K562 (cell line): Measurements from ENCODE around the gene DOCK4. TPM values are rescaled to one million over a fixed set of nuclear protein-coding genes. Genes with fewer than 3 reads are reported as not detected.

Source experiments
- CEBPZ ChIP-seq: fragments of 150-350 bp; IDR thresholded peaks from 2 replicates; pipeline ENCODE4 v1.6.1; 2014; ENCODE audit warnings: low read depth, mild to moderate bottlenecking, low read length, borderline replicate concordance
- CLOCK ChIP-seq: fragments of 250-450 bp; sonication (Bioruptor Pico); IDR thresholded peaks from 2 replicates; pipeline ENCODE4 v1.4.0; 2020; ENCODE audit warnings: mild to moderate bottlenecking, moderate library complexity, borderline replicate concordance
- ELF2 ChIP-seq: fragments of 250-450 bp; sonication (Bioruptor Pico); IDR thresholded peaks from 2 replicates; pipeline ENCODE4 v1.5.0; 2021; ENCODE audit warnings: mild to moderate bottlenecking
- ILK ChIP-seq: fragments of 450-650 bp; IDR thresholded peaks from 2 replicates; pipeline ENCODE4 v1.6.1; 2016; ENCODE audit warnings: missing genetic modification characterization, low read depth, mild to moderate bottlenecking, missing compliant biosample characterization, moderate library complexity, borderline replicate concordance
- KDM1A ChIP-seq, 2 experiments: fragments of 450-650 bp; IDR thresholded peaks; 2 replicates each; pipeline ENCODE4 v1.6.1; 2016; ENCODE audit warnings: mild to moderate bottlenecking in 2 of 2
- PCBP2 ChIP-seq: fragments of 200-400 bp; formaldehyde crosslinking; IDR thresholded peaks from 2 replicates; pipeline ENCODE4 v1.6.1; 2018; ENCODE audit warnings: low read length, low read depth, mild to moderate bottlenecking, moderate library complexity; ENCODE audit not compliant: poor library complexity, severe bottlenecking
- PML ChIP-seq: IDR thresholded peaks from 2 replicates; pipeline ENCODE4 v1.6.1; 2012; ENCODE audit warnings: low read length, inconsistent platforms
- PTTG1 ChIP-seq: fragments of 450-650 bp; IDR thresholded peaks from 2 replicates; pipeline ENCODE4 v1.6.1; 2016; ENCODE audit warnings: low read depth, mild to moderate bottlenecking, missing genetic modification characterization, missing compliant biosample characterization
- PYGO2 ChIP-seq: fragments of 450-650 bp; IDR thresholded peaks from 2 replicates; pipeline ENCODE4 v1.6.1; 2016; ENCODE audit warnings: mild to moderate bottlenecking, missing genetic modification characterization, moderate library complexity, missing compliant biosample characterization
- RBFOX2 ChIP-seq: fragments of 200-400 bp; formaldehyde crosslinking; IDR thresholded peaks from 2 replicates; pipeline ENCODE4 v1.6.1; 2017; ENCODE audit warnings: low read depth, mild to moderate bottlenecking, low read length, moderate library complexity
- SIRT6 ChIP-seq: IDR thresholded peaks from one replicate; pipeline ENCODE4 v1.6.1; 2012; ENCODE audit warnings: low read depth, mild to moderate bottlenecking, control low read depth, inconsistent platforms, low read length, moderate library complexity
- TCF15 ChIP-seq: fragments of 250-450 bp; sonication (Bioruptor Pico); IDR thresholded peaks from 2 replicates; pipeline ENCODE4 v1.8.0; 2022; ENCODE audit warnings: moderate library complexity, mild to moderate bottlenecking, inconsistent platforms
- TFAP4 ChIP-seq: sonication (generic); formaldehyde crosslinking; IDR thresholded peaks from 2 replicates; pipeline ENCODE4 v1.8.0; 2022; ENCODE audit warnings: missing genetic modification reagents, mild to moderate bottlenecking, moderate library complexity, borderline replicate concordance
- ZNF165 ChIP-seq: fragments of 250-450 bp; sonication (Bioruptor Pico); IDR thresholded peaks from 2 replicates; pipeline ENCODE4 v1.4.0; 2020; ENCODE audit warnings: borderline replicate concordance
- ZNF217 ChIP-seq: sonication (generic); formaldehyde crosslinking; IDR thresholded peaks from 2 replicates; pipeline ENCODE4 v1.8.0; 2022; ENCODE audit warnings: mild to moderate bottlenecking, missing genetic modification reagents
- ZNF3 ChIP-seq: fragments of 250-450 bp; sonication (Bioruptor Pico); IDR thresholded peaks from 2 replicates; pipeline ENCODE4 v1.5.0; 2021; ENCODE audit warnings: mild to moderate bottlenecking, moderate library complexity
- ZNF324 ChIP-seq: fragments of 250-450 bp; sonication (Bioruptor Pico); IDR thresholded peaks from 2 replicates; pipeline ENCODE4 v1.4.0; 2020; ENCODE audit warnings: mild to moderate bottlenecking
- ZNF589 ChIP-seq: fragments of 200-800 bp; sonication (Bioruptor generic); IDR thresholded peaks from 2 replicates; pipeline ENCODE4 v1.6.1; 2016; ENCODE audit warnings: low read depth, missing genetic modification characterization, missing compliant biosample characterization
- ZNF644 ChIP-seq: fragments of 200-800 bp; sonication (Bioruptor generic); IDR thresholded peaks from 2 replicates; pipeline ENCODE4 v1.6.1; 2016; ENCODE audit warnings: low read depth, missing genetic modification characterization, missing compliant biosample characterization
- polyA plus RNA-seq, 8 experiments: library from polyadenylated mRNA; depleted of rRNA in 4 of 8; stranded (reverse) in 5 of 8; unstranded in 3 of 8; fragments of >200 nt; fragmentation: Nextera tagmentation in 2 of 8; fragmentation: Illumina TruSeq in 1 of 8; extraction: Ambion mirVana in 2 of 8; extraction: Trizol in 1 of 8; gene quantifications; 2 replicates each; pipeline versions ENCODE4 v1.2.1 to v1.2.3, GENCODE V29; 2011 to 2014; ENCODE audit warnings: inconsistent platforms in 1 of 8, missing spikeins in 1 of 8
- total RNA-seq, 7 experiments: library from RNA; depleted of rRNA in 6 of 7; stranded (reverse); fragments of >200 nt in 6 of 7; fragmentation: Illumina TruSeq in 2 of 7; extraction: Trizol in 2 of 7; gene quantifications; 2 replicates each; pipeline versions ENCODE4 v1.2.1 to v1.2.3, GENCODE V29; 2011 to 2021; ENCODE audit warnings: low replicate concordance in 1 of 7

The DOCK4 gene
- total and polyA plus RNA-seq, 9 of the 15 experiments (the other 6 are each of a cell fraction or from before 2014, with no cell fraction given): 0.42 to 5.7 (median 2.3) TPM

GRCh38 chr7:112206238-112206990 is at the start of gene DOCK4, which contains the start of gene ZNF277 (continued):
- TF ChIP-seq CEBPZ: no peak
- TF ChIP-seq ELF2: peak; percentile 97
- no peak for TF ChIP-seq ZNF217 (CRISPR knock-in tag)
- TF ChIP-seq RBFOX2: peak; percentile 86
- no peak for TF ChIP-seq ILK (tag)
- no peak for TF ChIP-seq PCBP2
- TF ChIP-seq TCF15 (CRISPR knock-in tag): no peak
- no peak for TF ChIP-seq SIRT6
- no peak for TF ChIP-seq ZNF3 (CRISPR knock-in tag)
- TF ChIP-seq ZNF644 (tag): no peak
- no peak for TF ChIP-seq ZNF589
- no peak for TF ChIP-seq ZNF165 (CRISPR knock-in tag)
- no peak for TF ChIP-seq CLOCK
- TF ChIP-seq KDM1A (IDR thresholded peaks at IDR 0.05): no peak
- TF ChIP-seq PML: peak; percentile 28; the same call in 1 of the 2 replicates
- TF ChIP-seq PTTG1 (tag): no peak
- TF ChIP-seq ZNF324 (CRISPR knock-in tag): no peak
- no peak for TF ChIP-seq PYGO2
- peak; percentile 61 for TF ChIP-seq TFAP4 (CRISPR knock-in tag)
